Neural cell (in vitro differentiated cells): Measurements from ENCODE around the gene S100G. TPM values are rescaled to one million over a fixed set of nuclear protein-coding genes. Genes with fewer than 3 reads are reported as not detected.
"Not testable (repeated sequence)": the region's sequence is repeated elsewhere in the genome, so short reads cannot be mapped to it uniquely, and the experiment has no call there.

Source experiments
- H2AFZ ChIP-seq: fragments of 200-600, 300-800 bp; sonication (generic), shearing (Covaris generic); 2 replicates; pipeline ENCODE4 v1.6.0; 2014; ENCODE audit warnings: low read depth, mild to moderate bottlenecking, antibody characterized with exemption, low read length, moderate library complexity
- H3F3A ChIP-seq: fragments of 200-600 bp; shearing (Covaris generic); 2 replicates; pipeline ENCODE4 v1.6.1; 2016; ENCODE audit warnings: mild to moderate bottlenecking, moderate library complexity, mixed read lengths, antibody characterized with exemption, low read length; ENCODE audit not compliant: insufficient read depth, poor library complexity, severe bottlenecking
- H3K27ac ChIP-seq: fragments of 200-600, 300-800 bp; sonication (generic), shearing (Covaris generic); 2 replicates; pipeline ENCODE4 v1.5.1; 2014; ENCODE audit warnings: mild to moderate bottlenecking, low read length, moderate library complexity
- H3K27me3 ChIP-seq: fragments of 300-800, 200-600 bp; sonication (generic), shearing (Covaris generic); 2 replicates; pipeline ENCODE4 v1.6.0; 2014; ENCODE audit warnings: mild to moderate bottlenecking, low read depth, low read length, moderate library complexity; ENCODE audit not compliant: insufficient read depth
- H3K36me3 ChIP-seq: fragments of 300-800, 200-600 bp; sonication (generic), shearing (Covaris generic); 2 replicates; pipeline ENCODE4 v1.5.1; 2014; ENCODE audit warnings: mild to moderate bottlenecking, antibody characterized with exemption, low read length, moderate library complexity; ENCODE audit not compliant: insufficient read depth
- H3K4me2 ChIP-seq: fragments of 300-800, 200-600 bp; sonication (generic), shearing (Covaris generic); 2 replicates; pipeline ENCODE4 v1.6.0; 2014; ENCODE audit warnings: mild to moderate bottlenecking, low read length
- H3K4me3 ChIP-seq: fragments of 300-800, 200-600 bp; sonication (generic), shearing (Covaris generic); 2 replicates; pipeline ENCODE4 v1.5.1; 2014; ENCODE audit warnings: mild to moderate bottlenecking, low read length, moderate library complexity
- H3K79me2 ChIP-seq: fragments of 200-600 bp; shearing (Covaris generic); replicated peaks from 2 replicates; pipeline ENCODE4 v1.6.0; 2014; ENCODE audit warnings: mild to moderate bottlenecking, low read length, moderate library complexity; ENCODE audit not compliant: insufficient read depth
- H3K9ac ChIP-seq: fragments of 300-800, 200-600 bp; sonication (generic), shearing (Covaris generic); 2 replicates; pipeline ENCODE4 v1.6.1; 2016; ENCODE audit warnings: mild to moderate bottlenecking, low read length, mixed read lengths
- H3K9me2 ChIP-seq: fragments of 200-600 bp; shearing (Covaris generic); 2 replicates; pipeline ENCODE4 v1.6.1; 2016; ENCODE audit warnings: mild to moderate bottlenecking, low read length, mixed read lengths; ENCODE audit not compliant: insufficient read depth
- H3K9me3 ChIP-seq: fragments of 200-600, 300-800 bp; sonication (generic), shearing (Covaris generic); 2 replicates; pipeline ENCODE4 v1.6.1; 2016; ENCODE audit warnings: mild to moderate bottlenecking, mixed run types, low read length, moderate library complexity, mixed read lengths
- H4K20me1 ChIP-seq: fragments of 200-600 bp; shearing (Covaris generic); 2 replicates; pipeline ENCODE4 v1.6.1; 2016; ENCODE audit warnings: mild to moderate bottlenecking, mixed run types; ENCODE audit not compliant: insufficient read depth
- CTCF ChIP-seq: fragments of 450-650 bp; IDR thresholded peaks from 2 replicates; pipeline ENCODE4 v1.5.1; 2014; ENCODE audit warnings: antibody characterized with exemption, mild to moderate bottlenecking, moderate library complexity; ENCODE audit not compliant: poor library complexity, severe bottlenecking
- EP300 ChIP-seq: fragments of 450-650 bp; conservative IDR thresholded peaks from 2 replicates; pipeline ENCODE4 v1.6.1; 2014; ENCODE audit warnings: antibody characterized with exemption, mild to moderate bottlenecking, moderate library complexity; ENCODE audit not compliant: poor library complexity, severe bottlenecking
- EZH2 ChIP-seq: fragments of 200-600, 300-800 bp; shearing (Covaris generic), sonication (generic); IDR thresholded peaks from 2 replicates; pipeline ENCODE4 v1.6.1; 2014; ENCODE audit warnings: antibody characterized with exemption, low read length, borderline replicate concordance, mild to moderate bottlenecking; ENCODE audit not compliant: insufficient read depth, poor library complexity, severe bottlenecking
- MXI1 ChIP-seq: fragments of 450-650 bp; conservative IDR thresholded peaks from 2 replicates; pipeline ENCODE4 v1.6.1; 2014; ENCODE audit warnings: antibody characterized with exemption, mild to moderate bottlenecking; ENCODE audit not compliant: poor library complexity, severe bottlenecking
- POLR2AphosphoS5 ChIP-seq: IDR thresholded peaks from 2 replicates; pipeline ENCODE4 v1.6.1; 2012
- RAD21 ChIP-seq: fragments of 450-650 bp; conservative IDR thresholded peaks from 2 replicates; pipeline ENCODE4 v1.6.1; 2014; ENCODE audit warnings: antibody characterized with exemption, mild to moderate bottlenecking, moderate library complexity
- REST ChIP-seq: IDR thresholded peaks from 2 replicates; pipeline ENCODE4 v1.6.1; 2012; ENCODE audit warnings: borderline replicate concordance
- SMC3 ChIP-seq: fragments of 450-650 bp; conservative IDR thresholded peaks from 2 replicates; pipeline ENCODE4 v1.6.1; 2014; ENCODE audit warnings: antibody characterized with exemption, mild to moderate bottlenecking, moderate library complexity; ENCODE audit not compliant: poor library complexity
- TAF1 ChIP-seq: IDR thresholded peaks from 2 replicates; pipeline ENCODE4 v1.6.1; 2012; ENCODE audit warnings: low read depth
- polyA minus RNA-seq: library from RNA; depleted of rRNA, polyadenylated mRNA; stranded (reverse); fragments of >200 nt; gene quantifications from 2 replicates; pipeline ENCODE4 v1.2.3, GENCODE V29; 2014
- polyA plus RNA-seq: library from polyadenylated mRNA; depleted of rRNA; stranded (reverse); fragments of >200 nt; gene quantifications from 2 replicates; pipeline ENCODE4 v1.2.3, GENCODE V29; 2014

S100G gene
- not detected in 2 replicates for polyA plus RNA-seq
- polyA minus RNA-seq = not detected in 2 replicates

- Histone ChIP-seq H3K4me3 (no peak within 1 kb of the TSS), H3K9me2 (no peaks in the 10 kb centered on the region), H3K27ac (no peak within 1 kb of the TSS), H3K27me3 (no peaks in the 10 kb centered on the region), H3K4me2 (no peak within 1 kb of the TSS), H4K20me1 (no peaks in the 10 kb centered on the region), H2AFZ (no peak within 1 kb of the TSS), H3F3A (no peaks in the 10 kb centered on the region), H3K9me3 (no peaks in the 10 kb centered on the region), H3K79me2 (no peaks in the 10 kb centered on the region), H3K36me3 (no peaks in the 10 kb centered on the region), H3K9ac (no peak within 1 kb of the TSS)
- TF ChIP-seq EZH2 (no peak), RAD21 (no peak), REST (no peak), POLR2AphosphoS5 (no peak), MXI1 (no peak), EP300 (no peak)
These were observed at the start of gene S100G for GRCh38 chrX:16649858-16650257. Gene S100G, plus strand, starts transcription at chrX:16650158. Its CDS starts 849 bp downstream, at chrX:16651007.

DNA sequence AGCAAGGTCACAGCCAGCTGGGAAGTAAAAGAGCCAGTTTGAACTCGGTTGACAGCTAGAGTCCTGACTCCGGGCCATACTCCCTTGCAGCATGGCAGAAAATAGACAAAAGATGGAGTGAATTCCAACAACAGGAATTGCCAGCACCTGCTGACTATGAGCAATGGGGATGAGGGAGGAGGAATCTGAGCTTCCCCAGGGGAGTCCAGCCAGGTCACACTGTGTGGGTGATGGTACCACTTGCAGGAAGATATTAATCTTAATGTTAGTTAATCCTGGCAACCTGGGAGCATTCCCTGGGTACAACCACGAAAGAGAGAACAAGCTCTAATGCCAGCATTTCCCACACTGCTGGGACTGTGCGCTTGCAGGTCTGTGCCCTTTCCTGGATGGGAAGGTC lies 48.1 kb upstream of the S100G start:
- TF ChIP-seq EP300 (no peak), SMC3 (no peak), MXI1 (no peak), CTCF (no peak), EZH2 (no peak), POLR2AphosphoS5 (no peak), RAD21 (no peak), REST (no peak), TAF1 (no peak)
- Histone ChIP-seq H3K9ac (no peak overlapping the region), H3K79me2 (no peaks in the 10 kb centered on the region), H3F3A (no peaks in the 10 kb centered on the region), H3K27me3 (no peaks in the 10 kb centered on the region), H3K27ac (no peak overlapping the region), H3K4me3 (no peak overlapping the region), H4K20me1 (no peaks in the 10 kb centered on the region), H2AFZ (no peak overlapping the region), H3K9me2 (no peaks in the 10 kb centered on the region), H3K36me3 (no peaks in the 10 kb centered on the region), H3K9me3 (no peaks in the 10 kb centered on the region), H3K4me2 (no peak overlapping the region)

GRCh38 chrX:16603235-16603634 lies 46.7 kb upstream of the S100G start:
- H3K9me3 ChIP-seq, H3K27me3 ChIP-seq, H3K9ac ChIP-seq, H3K79me2 ChIP-seq, H3K4me3 ChIP-seq, H3K9me2 ChIP-seq, H3K4me2 ChIP-seq, H3K36me3 ChIP-seq, H3K27ac ChIP-seq, H2AFZ ChIP-seq, H3F3A ChIP-seq, H4K20me1 ChIP-seq: not testable (repeated sequence)
